HepG2 (cell line): ENCODE data around the gene CSNK1D. TPM values are rescaled to one million over a fixed set of nuclear protein-coding genes. Genes with fewer than 3 reads are reported as not detected.
A peak's percentile ranks its signal among the peaks of the same experiment; 100 is the strongest.

Experiments used
- CAMTA2 ChIP-seq: sonication (generic); formaldehyde crosslinking; IDR thresholded peaks from 2 replicates; pipeline ENCODE4 v1.4.0; 2020; ENCODE audit warnings: mild to moderate bottlenecking, missing genetic modification reagents, borderline replicate concordance
- CBFB ChIP-seq: sonication (generic); formaldehyde crosslinking; IDR thresholded peaks from 2 replicates; pipeline ENCODE4 v1.4.0; 2020; ENCODE audit warnings: missing genetic modification reagents
- CCAR2 ChIP-seq: fragments of 200-400 bp; formaldehyde crosslinking; optimal IDR thresholded peaks from 2 replicates; pipeline ENCODE3; 2018; ENCODE audit warnings: low read depth, mild to moderate bottlenecking, low read length, moderate library complexity
- KIAA2018 ChIP-seq: sonication (generic); formaldehyde crosslinking; IDR thresholded peaks from 2 replicates; pipeline ENCODE4 v1.5.0; 2020; ENCODE audit warnings: mild to moderate bottlenecking, missing genetic modification reagents, borderline replicate concordance
- MEF2D ChIP-seq: sonication (generic); formaldehyde crosslinking; IDR thresholded peaks from 2 replicates; pipeline ENCODE4 v1.5.1; 2020; ENCODE audit warnings: mild to moderate bottlenecking, missing genetic modification reagents
- RARG ChIP-seq: sonication (generic); formaldehyde crosslinking; IDR thresholded peaks from 2 replicates; pipeline ENCODE4 v1.4.0; 2020; ENCODE audit warnings: low read depth, mild to moderate bottlenecking, missing genetic modification reagents
- SMC3 ChIP-seq: IDR thresholded peaks from 2 replicates; pipeline ENCODE4 v1.6.1; 2011; ENCODE audit warnings: low read length, improper control_type of control experiment
- ZBTB38 ChIP-seq: sonication (generic); formaldehyde crosslinking; IDR thresholded peaks from 2 replicates; pipeline ENCODE4 v1.5.1; 2020; ENCODE audit warnings: mild to moderate bottlenecking, missing genetic modification reagents
- ZNF704 ChIP-seq: sonication (generic); formaldehyde crosslinking; IDR thresholded peaks from 2 replicates; pipeline ENCODE4 v1.8.1; 2023; ENCODE audit warnings: mild to moderate bottlenecking, inconsistent platforms, moderate library complexity, missing genetic modification reagents, borderline replicate concordance
- polyA plus RNA-seq, 8 experiments: library from polyadenylated mRNA; depleted of rRNA in 3 of 8; stranded (reverse) in 7 of 8; unstranded in 1 of 8; fragments of >200 nt; fragmentation: Illumina TruSeq in 4 of 8; extraction: Trizol in 4 of 8; gene quantifications; 2 replicates each; pipeline versions ENCODE4 v1.2.1 to v1.2.3, GENCODE V29; 2011 to 2016; ENCODE audit warnings: low read depth in 4 of 8, missing spikeins in 1 of 8, mixed read lengths in 1 of 8; ENCODE audit not compliant: insufficient read depth in 1 of 8
- total RNA-seq, 5 experiments: library from RNA; depleted of rRNA; stranded (reverse); fragments of >200 nt; fragmentation: Illumina TruSeq; extraction: Trizol; gene quantifications; 2 replicates each; pipeline ENCODE4 v1.2.3, GENCODE V29; 2016; ENCODE audit warnings: low read depth in 1 of 5
- TF ChIP-seq, protein P1 (sequence below): sonication (generic); formaldehyde crosslinking; IDR thresholded peaks from 2 replicates; pipeline ENCODE4 v1.4.0; 2020; ENCODE audit warnings: mild to moderate bottlenecking, missing genetic modification reagents
- TF ChIP-seq, protein P2 (sequence below): sonication (generic); formaldehyde crosslinking; IDR thresholded peaks from 2 replicates; pipeline ENCODE4 v1.4.0; 2020; ENCODE audit warnings: low read depth, mild to moderate bottlenecking, missing genetic modification reagents
- TF ChIP-seq, protein P3 (sequence below): sonication (generic); formaldehyde crosslinking; IDR thresholded peaks from 2 replicates; pipeline ENCODE4 v1.4.0; 2020; ENCODE audit warnings: missing genetic modification reagents, borderline replicate concordance

Gene CSNK1D
- total and polyA plus RNA-seq, 2 of the 13 experiments (the other 11 are each of a cell fraction or from before 2014, with no cell fraction given) = 31.5 to 128 TPM

DNA sequence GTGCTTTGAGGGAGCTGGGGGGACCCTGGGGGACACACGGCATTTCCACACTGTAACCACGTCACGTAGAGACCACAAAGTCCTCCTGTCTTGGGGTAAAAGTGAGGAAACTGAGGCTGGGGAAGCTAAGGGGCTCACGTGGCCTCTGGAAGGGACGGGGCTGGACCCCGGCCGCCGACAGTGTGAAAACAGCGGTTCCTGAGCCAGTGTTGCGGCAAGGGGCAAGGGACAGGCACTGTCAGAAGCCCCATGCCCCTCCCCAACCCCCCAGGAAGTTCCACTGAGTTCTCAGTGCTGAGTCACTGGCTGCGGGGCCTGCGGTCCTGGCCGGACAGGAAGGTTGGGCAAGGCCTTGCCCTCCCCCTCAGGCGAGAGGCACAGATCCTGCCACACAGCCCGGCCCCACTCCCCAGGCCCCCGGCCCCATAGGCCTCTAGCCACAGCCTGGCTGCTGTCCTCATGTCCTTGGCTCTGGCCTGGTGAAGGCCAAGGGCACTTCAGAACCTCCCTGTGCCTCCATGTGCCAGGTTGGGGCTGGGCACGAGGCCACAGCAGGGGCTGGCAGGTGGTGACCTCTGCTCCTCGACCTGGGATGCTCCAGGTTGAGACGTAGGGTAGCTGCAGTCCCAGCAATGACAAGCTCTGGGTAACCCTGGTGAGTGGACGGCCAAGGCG lies 55.8 kb downstream of the CSNK1D start (continued):
- TF ChIP-seq KIAA2018 (CRISPR knock-in tag) (no peak), CCAR2 (no peak), CBFB (CRISPR knock-in tag) (0 out of 2 replicates have a peak, but pooled peaks have one; percentile 30), ZNF704 (CRISPR knock-in tag) (no peak), MEF2D (peak; percentile 61), CAMTA2 (CRISPR knock-in tag) (peak; percentile 54; the same call in 1 of the 2 replicates), RARG (CRISPR knock-in tag) (no peak), SMC3 (no peak), ZBTB38 (CRISPR knock-in tag) (peak; percentile 87)
- TF ChIP-seq, protein P1, sequence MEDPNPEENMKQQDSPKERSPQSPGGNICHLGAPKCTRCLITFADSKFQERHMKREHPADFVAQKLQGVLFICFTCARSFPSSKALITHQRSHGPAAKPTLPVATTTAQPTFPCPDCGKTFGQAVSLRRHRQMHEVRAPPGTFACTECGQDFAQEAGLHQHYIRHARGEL (CRISPR knock-in tag) = no peak
- TF ChIP-seq, protein P2, sequence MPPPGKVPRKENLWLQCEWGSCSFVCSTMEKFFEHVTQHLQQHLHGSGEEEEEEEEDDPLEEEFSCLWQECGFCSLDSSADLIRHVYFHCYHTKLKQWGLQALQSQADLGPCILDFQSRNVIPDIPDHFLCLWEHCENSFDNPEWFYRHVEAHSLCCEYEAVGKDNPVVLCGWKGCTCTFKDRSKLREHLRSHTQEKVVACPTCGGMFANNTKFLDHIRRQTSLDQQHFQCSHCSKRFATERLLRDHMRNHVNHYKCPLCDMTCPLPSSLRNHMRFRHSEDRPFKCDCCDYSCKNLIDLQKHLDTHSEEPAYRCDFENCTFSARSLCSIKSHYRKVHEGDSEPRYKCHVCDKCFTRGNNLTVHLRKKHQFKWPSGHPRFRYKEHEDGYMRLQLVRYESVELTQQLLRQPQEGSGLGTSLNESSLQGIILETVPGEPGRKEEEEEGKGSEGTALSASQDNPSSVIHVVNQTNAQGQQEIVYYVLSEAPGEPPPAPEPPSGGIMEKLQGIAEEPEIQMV = no peak
- TF ChIP-seq, protein P3, sequence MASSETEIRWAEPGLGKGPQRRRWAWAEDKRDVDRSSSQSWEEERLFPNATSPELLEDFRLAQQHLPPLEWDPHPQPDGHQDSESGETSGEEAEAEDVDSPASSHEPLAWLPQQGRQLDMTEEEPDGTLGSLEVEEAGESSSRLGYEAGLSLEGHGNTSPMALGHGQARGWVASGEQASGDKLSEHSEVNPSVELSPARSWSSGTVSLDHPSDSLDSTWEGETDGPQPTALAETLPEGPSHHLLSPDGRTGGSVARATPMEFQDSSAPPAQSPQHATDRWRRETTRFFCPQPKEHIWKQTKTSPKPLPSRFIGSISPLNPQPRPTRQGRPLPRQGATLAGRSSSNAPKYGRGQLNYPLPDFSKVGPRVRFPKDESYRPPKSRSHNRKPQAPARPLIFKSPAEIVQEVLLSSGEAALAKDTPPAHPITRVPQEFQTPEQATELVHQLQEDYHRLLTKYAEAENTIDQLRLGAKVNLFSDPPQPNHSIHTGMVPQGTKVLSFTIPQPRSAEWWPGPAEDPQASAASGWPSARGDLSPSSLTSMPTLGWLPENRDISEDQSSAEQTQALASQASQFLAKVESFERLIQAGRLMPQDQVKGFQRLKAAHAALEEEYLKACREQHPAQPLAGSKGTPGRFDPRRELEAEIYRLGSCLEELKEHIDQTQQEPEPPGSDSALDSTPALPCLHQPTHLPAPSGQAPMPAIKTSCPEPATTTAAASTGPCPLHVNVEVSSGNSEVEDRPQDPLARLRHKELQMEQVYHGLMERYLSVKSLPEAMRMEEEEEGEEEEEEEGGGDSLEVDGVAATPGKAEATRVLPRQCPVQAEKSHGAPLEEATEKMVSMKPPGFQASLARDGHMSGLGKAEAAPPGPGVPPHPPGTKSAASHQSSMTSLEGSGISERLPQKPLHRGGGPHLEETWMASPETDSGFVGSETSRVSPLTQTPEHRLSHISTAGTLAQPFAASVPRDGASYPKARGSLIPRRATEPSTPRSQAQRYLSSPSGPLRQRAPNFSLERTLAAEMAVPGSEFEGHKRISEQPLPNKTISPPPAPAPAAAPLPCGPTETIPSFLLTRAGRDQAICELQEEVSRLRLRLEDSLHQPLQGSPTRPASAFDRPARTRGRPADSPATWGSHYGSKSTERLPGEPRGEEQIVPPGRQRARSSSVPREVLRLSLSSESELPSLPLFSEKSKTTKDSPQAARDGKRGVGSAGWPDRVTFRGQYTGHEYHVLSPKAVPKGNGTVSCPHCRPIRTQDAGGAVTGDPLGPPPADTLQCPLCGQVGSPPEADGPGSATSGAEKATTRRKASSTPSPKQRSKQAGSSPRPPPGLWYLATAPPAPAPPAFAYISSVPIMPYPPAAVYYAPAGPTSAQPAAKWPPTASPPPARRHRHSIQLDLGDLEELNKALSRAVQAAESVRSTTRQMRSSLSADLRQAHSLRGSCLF = no peak; the same call in 1 of the 2 replicates
